B cell (primary cell): Measurements from ENCODE around the gene CNTN2. TPM values are rescaled to one million over a fixed set of nuclear protein-coding genes. Genes with fewer than 3 reads are reported as not detected.

Source experiments
- ATAC-seq: fragments of 200-7000 bp; cut with Tn5 transposase; one replicate; pipeline ENCODE4 v1.10.0; 2021; ENCODE audit warnings: low read depth, mild to moderate bottlenecking, moderate number of reproducible peaks, moderate library complexity
- CTCF ChIA-PET: fragments of 350-600 bp; sonication (Branson Sonifier 250); formaldehyde crosslinking; loops from one replicate; lab custom pipeline; 2021; ENCODE audit warnings: antibody characterized with exemption, inconsistent platforms; lab: Charles Lee
- POLR2A ChIA-PET: fragments of 350-600 bp; sonication (Branson Sonifier 250); formaldehyde crosslinking; loops from one replicate; lab custom pipeline; 2021; ENCODE audit warnings: antibody characterized with exemption; lab: Charles Lee
- DNase-seq: peaks from one replicate; pipeline ENCODE4 v3.0.0; 2013
- H2AFZ ChIP-seq: 2 replicates; pipeline ENCODE4 v1.6.1; 2012; ENCODE audit warnings: mild to moderate bottlenecking, low read depth, low read length; ENCODE audit not compliant: insufficient read depth, poor library complexity, severe bottlenecking
- H3K27ac ChIP-seq, 2 donors: 1 replicate in 1 of 2; 2 replicates in 1 of 2; pipeline ENCODE4 v1.5.1; 2012 to 2013; ENCODE audit warnings: low read length in 2 of 2, mild to moderate bottlenecking in 2 of 2, moderate library complexity in 1 of 2
- H3K27me3 ChIP-seq, 4 experiments: fragments of 200-600 bp in 1 of 4; sonication (generic) in 1 of 4; replicated peaks in 1 of 4; 1 replicate in 2 of 4; 2 replicates in 2 of 4; pipeline versions ENCODE4 v1.6.1 to v1.7.0; 2013 to 2016; ENCODE audit warnings: low read length in 3 of 4, mild to moderate bottlenecking in 2 of 4, mixed read lengths in 1 of 4, moderate library complexity in 1 of 4; ENCODE audit not compliant: insufficient read depth in 4 of 4, control insufficient read depth in 3 of 4; ENCODE audit errors: control extremely low read depth in 1 of 4
- H3K36me3 ChIP-seq, 2 experiments: replicated peaks in 1 of 2; 1 replicate in 1 of 2; 2 replicates in 1 of 2; pipeline versions ENCODE4 v1.6.1 to v1.7.1; 2013; ENCODE audit warnings: low read length in 1 of 2; ENCODE audit not compliant: insufficient read depth in 2 of 2, control insufficient read depth in 1 of 2; ENCODE audit errors: control extremely low read depth in 1 of 2, extremely low read depth in 1 of 2
- H3K4me1 ChIP-seq, 2 donors: fragments of 200-600 bp in 1 of 2; sonication (generic) in 1 of 2; 1 replicate in 1 of 2; 2 replicates in 1 of 2; pipeline versions ENCODE4 v1.5.1 to v1.6.1; 2013 to 2017; ENCODE audit warnings: low read length in 2 of 2; ENCODE audit not compliant: control insufficient read depth in 2 of 2, insufficient read depth in 2 of 2
- H3K4me2 ChIP-seq: replicated peaks from 2 replicates; pipeline ENCODE3; 2012; ENCODE audit warnings: mild to moderate bottlenecking, low read depth, low read length; ENCODE audit not compliant: poor library complexity, severe bottlenecking
- H3K4me3 ChIP-seq, 5 experiments: fragments of 200-600 bp in 1 of 5; sonication (generic) in 1 of 5; 1 replicate in 3 of 5; 2 replicates in 2 of 5; pipeline versions ENCODE4 v1.5.1 to v1.7.0; 2011 to 2016; ENCODE audit warnings: low read length in 4 of 5, mild to moderate bottlenecking in 4 of 5, low read depth in 2 of 5, control low read depth in 1 of 5, moderate library complexity in 1 of 5; ENCODE audit not compliant: insufficient read depth in 1 of 5; ENCODE audit errors: control extremely low read depth in 1 of 5, extremely low read depth in 1 of 5
- H3K79me2 ChIP-seq: fragments of 200-600 bp; sonication (generic); one replicate; pipeline ENCODE4 v1.6.0; 2016; ENCODE audit warnings: low read length; ENCODE audit not compliant: control insufficient read depth, insufficient read depth
- H3K9ac ChIP-seq: fragments of 200-600 bp; sonication (generic); 2 replicates; pipeline ENCODE4 v1.6.1; 2017; ENCODE audit warnings: mild to moderate bottlenecking, low read length, moderate library complexity
- H3K9me3 ChIP-seq, 3 donors: one replicate each; pipeline versions ENCODE4 v1.6.1 to v1.7.1; 2013; ENCODE audit warnings: low read length in 2 of 3; ENCODE audit not compliant: control insufficient read depth in 2 of 3, insufficient read depth in 1 of 3; ENCODE audit errors: control extremely low read depth in 1 of 3
- H4K20me1 ChIP-seq: 2 replicates; pipeline ENCODE4 v1.6.0; 2012; ENCODE audit warnings: mild to moderate bottlenecking, low read length; ENCODE audit not compliant: insufficient read depth, control insufficient read depth, poor library complexity, severe bottlenecking
- H3K27ac Mint-ChIP-seq: one replicate; pipeline ENCODE4 v1.8.0; 2021; ENCODE audit warnings: mixed read lengths
- H3K27me3 Mint-ChIP-seq: one replicate; pipeline ENCODE4 v1.8.0; 2021; ENCODE audit warnings: mixed read lengths
- H3K4me1 Mint-ChIP-seq: one replicate; pipeline ENCODE4 v1.8.0; 2021; ENCODE audit warnings: mixed read lengths
- H3K4me3 Mint-ChIP-seq: one replicate; pipeline ENCODE4 v1.8.0; 2021; ENCODE audit warnings: mixed read lengths
- H3K9me3 Mint-ChIP-seq: one replicate; pipeline ENCODE4 v1.8.0; 2022; ENCODE audit warnings: mixed read lengths; ENCODE audit not compliant: insufficient read depth
- EZH2 ChIP-seq: IDR thresholded peaks from 2 replicates; pipeline ENCODE4 v1.6.1; 2012; ENCODE audit warnings: borderline replicate concordance, low read depth, mild to moderate bottlenecking, moderate library complexity, low read length; ENCODE audit not compliant: insufficient read depth, poor library complexity, severe bottlenecking
- WGBS: methylation state at CpG from one replicate; pipeline ENCODE4 v1.1.5; 2013; ENCODE audit warnings: missing lambda C conversion rate; ENCODE audit not compliant: insufficient coverage; 5-methylcytosine and 5-hydroxymethylcytosine counted together
- intact Hi-C: fragments of 100-400 bp; cut with micrococcal nuclease; formaldehyde crosslinking; loops from one replicate; pipeline ENCODE4 v1.10.0; 2022
- polyA plus RNA-seq: library from polyadenylated mRNA; depleted of rRNA; stranded (reverse); fragments of >200 nt; gene quantifications from 2 replicates; pipeline ENCODE4 v1.2.3, GENCODE V29; 2012
- total RNA-seq, 2 donors: library from RNA; stranded (reverse); fragments of 120-200 nt in 1 of 2; gene quantifications; 1 replicate in 1 of 2; 2 replicates in 1 of 2; pipeline versions ENCODE4 v1.2.3 to v1.2.4, GENCODE V29; 2013 to 2022
- TF ChIP-seq, protein P1 (sequence below): fragments of 200-600 bp; IDR thresholded peaks from one replicate; pipeline ENCODE4 v1.8.0; 2022; ENCODE audit warnings: antibody characterized with exemption, mild to moderate bottlenecking

The CNTN2 gene
- total and polyA plus RNA-seq, 2 donors (not counting 1 experiment from before 2014, with no cell fraction given): not detected

DNA sequence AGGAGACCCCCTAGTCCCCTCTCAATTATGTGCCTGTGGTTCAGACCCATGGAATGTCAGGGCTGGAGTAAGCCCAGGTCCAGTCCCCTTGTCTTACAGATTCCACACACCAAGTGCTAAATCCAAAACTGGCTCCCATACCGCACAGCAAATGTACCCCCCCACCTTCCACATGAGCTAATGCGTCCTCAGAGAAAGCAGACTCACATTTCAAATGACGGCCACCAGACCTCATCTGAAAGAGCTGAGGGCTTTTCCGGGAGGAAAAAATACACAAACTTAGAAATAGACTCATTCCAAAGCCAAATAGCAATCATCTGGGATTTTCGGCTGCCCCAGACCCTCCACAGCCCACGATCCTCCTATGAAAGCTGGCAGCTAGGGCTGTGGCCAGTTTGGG is 12.8 kb upstream of the CNTN2 start:
- Histone ChIP-seq H3K4me3 (no peak overlapping the region), H3K27me3 (no peaks in the 10 kb centered on the region), H3K9ac (no peak overlapping the region), H3K36me3 (no peaks in the 10 kb centered on the region), H3K79me2 (no peaks in the 10 kb centered on the region), H3K4me2 (no peak overlapping the region), H2AFZ (no peak overlapping the region), H4K20me1 (no peaks in the 10 kb centered on the region), H3K4me1 (no peaks in the 10 kb centered on the region), H3K9me3 (no peaks in the 10 kb centered on the region), H3K27ac (no peak overlapping the region)
- Mint-ChIP-seq H3K27me3 (peaks cover 16% of the 10 kb centered on the region), H3K9me3 (no peaks in the 10 kb centered on the region), H3K4me3 (no peak overlapping the region), H3K4me1 (peaks cover 1% of the 10 kb centered on the region), H3K27ac (no peak overlapping the region)
- intact Hi-C loops: no loop called here
- no peak for ATAC-seq
- 91% methylated on average over 3 of the region's 6 CpGs for WGBS
- ChIA-PET POLR2A (no interaction called here), CTCF (interaction anchor here (1.2 kb wide), 1 partner anchor 31 kb away, joined by 4 read pairs; no protein-coding TSS in a partner anchor)
- TF ChIP-seq, protein P1, sequence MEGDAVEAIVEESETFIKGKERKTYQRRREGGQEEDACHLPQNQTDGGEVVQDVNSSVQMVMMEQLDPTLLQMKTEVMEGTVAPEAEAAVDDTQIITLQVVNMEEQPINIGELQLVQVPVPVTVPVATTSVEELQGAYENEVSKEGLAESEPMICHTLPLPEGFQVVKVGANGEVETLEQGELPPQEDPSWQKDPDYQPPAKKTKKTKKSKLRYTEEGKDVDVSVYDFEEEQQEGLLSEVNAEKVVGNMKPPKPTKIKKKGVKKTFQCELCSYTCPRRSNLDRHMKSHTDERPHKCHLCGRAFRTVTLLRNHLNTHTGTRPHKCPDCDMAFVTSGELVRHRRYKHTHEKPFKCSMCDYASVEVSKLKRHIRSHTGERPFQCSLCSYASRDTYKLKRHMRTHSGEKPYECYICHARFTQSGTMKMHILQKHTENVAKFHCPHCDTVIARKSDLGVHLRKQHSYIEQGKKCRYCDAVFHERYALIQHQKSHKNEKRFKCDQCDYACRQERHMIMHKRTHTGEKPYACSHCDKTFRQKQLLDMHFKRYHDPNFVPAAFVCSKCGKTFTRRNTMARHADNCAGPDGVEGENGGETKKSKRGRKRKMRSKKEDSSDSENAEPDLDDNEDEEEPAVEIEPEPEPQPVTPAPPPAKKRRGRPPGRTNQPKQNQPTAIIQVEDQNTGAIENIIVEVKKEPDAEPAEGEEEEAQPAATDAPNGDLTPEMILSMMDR: no peak
- no peak for TF ChIP-seq EZH2
- no peak for DNase-seq

DNA sequence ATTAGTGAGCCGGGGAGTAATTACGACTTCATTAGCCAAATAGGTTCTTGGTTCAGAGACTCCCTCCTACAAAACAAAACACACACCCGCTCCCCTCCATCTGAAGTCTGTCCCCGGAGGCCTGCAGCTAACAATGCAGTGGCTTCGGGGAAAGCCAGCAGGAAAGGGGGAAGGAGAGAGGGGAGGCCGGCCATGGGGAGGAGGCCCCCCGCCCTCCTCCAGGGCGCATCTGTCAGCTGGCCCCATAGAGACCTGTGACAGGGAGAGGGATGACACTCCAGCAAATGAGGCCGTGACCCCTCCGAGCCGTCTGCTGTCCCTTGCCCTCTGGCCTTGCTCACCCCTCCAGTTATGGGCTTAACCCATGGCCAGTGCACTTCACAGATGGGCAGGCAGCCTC is 12.1 kb upstream of the CNTN2 start:
- POLR2A ChIA-PET: interaction anchor here (0.5 kb wide), 1 partner anchor 46 kb away, joined by 4 read pairs; no protein-coding TSS in a partner anchor
- intact Hi-C loops: no loop called here
- H3K4me3 ChIP-seq: no peak overlapping the region
- no peak for DNase-seq
- H3K4me3 Mint-ChIP-seq: no peak overlapping the region
- H3K9me3 ChIP-seq: peaks cover 0 to 3% (median 0%) of the 10 kb centered on the region in 3 donors
- H3K9ac ChIP-seq: no peak overlapping the region
- H3K79me2 ChIP-seq: no peaks in the 10 kb centered on the region
- no peaks in the 10 kb centered on the region for H3K9me3 Mint-ChIP-seq
- H2AFZ ChIP-seq: no peak overlapping the region
- no peak overlapping the region for H3K27ac ChIP-seq
- no peak for TF ChIP-seq EZH2
- TF ChIP-seq, protein P1: no peak
- H3K4me1 ChIP-seq: no peaks in the 10 kb centered on the region
- H3K27ac Mint-ChIP-seq: no peak overlapping the region
- H4K20me1 ChIP-seq: no peaks in the 10 kb centered on the region
- no peak overlapping the region for H3K4me2 ChIP-seq
- H3K27me3 ChIP-seq: no peaks in the 10 kb centered on the region
- CTCF ChIA-PET: interaction anchor here (0.7 kb wide), 1 partner anchor 36 kb away, joined by 4 read pairs; no protein-coding TSS in a partner anchor
- peaks cover 1% of the 10 kb centered on the region for H3K4me1 Mint-ChIP-seq
- no peak for ATAC-seq
- peaks cover 16% of the 10 kb centered on the region for H3K27me3 Mint-ChIP-seq
- WGBS: 93% methylated on average over 8 of the region's 11 CpGs
- no peaks in the 10 kb centered on the region for H3K36me3 ChIP-seq
